CD4-positive, alpha-beta T cell treated with Interleukin-6 for 4 hours (primary cell): ENCODE measurements around the gene HERC2.
"Not testable (repeated sequence)": the region's sequence is repeated elsewhere in the genome, so short reads cannot be mapped to it uniquely, and the experiment has no call there.

Experiments used
- DNase-seq: peaks from one replicate; pipeline ENCODE4 v3.0.0-alpha.2; 2020; ENCODE audit warnings: mixed read lengths

The HERC2 gene

DNA sequence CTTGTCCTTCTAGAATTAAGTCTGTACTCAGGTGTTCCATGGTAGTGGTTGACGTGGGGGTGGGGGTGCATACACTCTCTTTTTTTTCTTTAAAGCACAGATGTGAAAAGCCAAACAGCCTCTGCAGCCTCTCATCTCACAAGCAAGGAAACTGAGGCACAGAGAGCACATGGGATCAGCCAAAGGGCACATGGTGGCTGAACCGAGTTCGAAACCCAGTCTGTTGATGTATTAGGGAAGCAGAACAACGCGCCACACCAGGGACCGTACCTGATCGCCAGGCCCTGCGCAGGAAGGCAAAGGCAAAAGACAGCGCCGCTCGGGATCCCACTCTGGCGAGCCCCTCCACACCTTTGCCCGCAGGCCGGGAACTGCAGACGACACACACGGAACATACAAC, 47.3 kb downstream of the HERC2 start:
- DNase-seq = no peak

GRCh38 chr15:28273873-28274610, 47.9 kb downstream of the HERC2 start:
- no peak for DNase-seq

- DNase-seq = no peak
These were observed 48.5 kb downstream of the HERC2 start for GRCh38 chr15:28273468-28273867.

GRCh38 chr15:28272587-28272986, 49.4 kb downstream of the HERC2 start:
- DNase-seq = no peak

- DNase-seq = no peak
These were observed 50.2 kb downstream of the HERC2 start for GRCh38 chr15:28271697-28272260.

- no peak for DNase-seq
These were observed 52.9 kb downstream of the HERC2 start for GRCh38 chr15:28269097-28269496.

DNA sequence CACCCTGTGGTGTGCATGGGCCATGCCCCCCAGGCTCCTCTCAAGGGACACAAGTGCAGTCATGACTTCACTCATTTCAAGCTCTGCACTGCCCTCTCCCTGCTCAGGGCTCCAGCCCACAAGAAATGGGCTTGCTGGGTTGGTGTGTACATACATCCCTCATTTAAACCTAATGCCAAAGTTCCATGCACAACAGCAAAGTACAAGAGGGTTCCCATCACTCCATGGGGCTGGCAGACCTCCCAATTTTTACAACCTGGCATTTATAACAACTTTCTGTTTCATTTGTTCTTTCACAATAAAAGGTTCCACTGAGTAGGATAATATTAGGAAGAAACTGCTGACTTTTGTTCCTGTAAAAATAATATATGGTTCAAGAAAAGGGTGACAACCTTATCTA, 54.3 kb downstream of the HERC2 start:
- no peak for DNase-seq

GRCh38 chr15:28265334-28266019, 56.5 kb downstream of the HERC2 start:
- DNase-seq = no peak

- DNase-seq = no peak
These were observed 57.8 kb downstream of the HERC2 start for GRCh38 chr15:28264166-28264565.

GRCh38 chr15:28262438-28262837, 59.5 kb downstream of the HERC2 start:
- DNase-seq = no peak

DNA sequence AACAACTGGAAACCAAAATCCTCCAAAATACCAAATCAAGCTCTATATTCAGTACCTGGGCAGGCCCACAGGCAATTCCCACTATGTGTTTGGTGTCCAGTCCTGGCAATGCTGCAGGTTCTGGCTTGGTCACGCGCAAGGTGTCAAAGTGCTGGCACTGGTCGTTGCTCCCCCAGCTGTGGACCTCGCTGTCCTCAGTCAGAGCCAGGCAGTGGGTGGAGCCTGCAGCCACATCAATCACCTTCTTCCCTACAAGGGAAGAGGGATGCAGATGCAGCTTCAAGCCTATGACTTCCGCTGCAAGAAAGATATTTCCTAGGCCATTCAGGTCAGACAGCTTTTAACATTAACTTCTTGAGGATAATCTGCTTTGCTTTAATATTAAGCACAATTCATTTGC, 61.3 kb downstream of the HERC2 start:
- DNase-seq = no peak

GRCh38 chr15:28260317-28260716, 61.7 kb downstream of the HERC2 start:
- no peak for DNase-seq

DNA sequence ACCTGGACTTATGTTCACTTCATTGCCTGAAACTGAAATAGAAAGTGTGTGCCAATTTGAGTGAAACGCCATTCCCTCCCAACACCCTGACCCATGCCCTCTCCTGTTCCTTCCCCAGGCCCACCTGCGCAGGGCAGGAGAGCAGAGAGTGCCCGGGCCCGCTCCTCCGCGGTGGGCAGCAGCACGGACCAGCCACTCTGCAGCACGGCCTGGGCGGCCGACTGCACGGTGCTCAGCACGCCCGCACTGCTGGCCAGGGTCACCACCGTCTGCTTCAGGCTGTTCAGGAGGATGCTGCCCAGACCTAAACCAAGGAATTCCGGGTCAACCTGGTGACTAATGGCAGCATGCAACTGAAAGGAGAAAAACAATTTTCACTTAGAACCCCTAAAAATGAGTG, 66.0 kb downstream of the HERC2 start:
- no peak for DNase-seq

DNA sequence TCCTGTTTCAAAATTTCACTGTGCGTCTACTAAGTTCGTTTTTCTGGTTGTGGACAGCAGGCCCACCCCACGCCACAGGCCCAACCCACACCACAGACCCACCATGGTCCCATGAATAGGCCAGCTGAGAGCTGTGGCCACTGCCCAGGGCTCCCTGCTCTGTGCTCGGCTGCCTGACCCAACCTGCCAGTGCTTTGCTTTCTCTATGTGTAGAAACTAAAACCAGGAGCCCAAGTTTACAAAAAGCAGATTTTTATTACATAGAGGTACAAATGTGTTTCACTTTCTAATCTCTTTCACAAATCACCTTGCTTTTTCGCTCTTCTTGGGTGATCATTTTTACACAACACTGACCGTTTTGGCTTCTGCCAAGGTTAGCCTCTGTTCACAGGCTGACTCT, 69.1 kb downstream of the HERC2 start:
- DNase-seq = no peak

- DNase-seq = no peak
These were observed 75.4 kb downstream of the HERC2 start for GRCh38 chr15:28246605-28247004.

- no peak for DNase-seq
These were observed 78.1 kb downstream of the HERC2 start for GRCh38 chr15:28243901-28244300.

GRCh38 chr15:28243399-28243798, 78.6 kb downstream of the HERC2 start:
- no peak for DNase-seq

DNA sequence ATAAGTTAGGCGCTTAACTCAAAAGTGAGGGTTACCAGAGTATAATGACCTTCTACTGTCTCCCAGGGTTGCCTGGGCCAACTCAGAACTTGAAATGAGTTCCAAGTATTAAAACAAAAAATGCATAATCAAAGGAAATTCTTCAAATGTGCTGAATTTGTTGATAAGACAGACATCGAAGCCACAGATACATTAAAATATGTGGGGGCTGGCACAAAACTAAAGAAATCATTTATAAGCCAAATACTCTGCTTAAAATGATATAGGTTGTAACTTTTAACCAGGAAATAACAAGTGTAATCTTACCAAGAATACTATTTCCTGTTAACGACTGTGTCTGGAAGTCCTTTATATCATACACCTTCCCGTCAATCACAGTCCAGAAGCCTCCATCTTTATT, 83.7 kb downstream of the HERC2 start:
- not testable (repeated sequence) for DNase-seq

DNA sequence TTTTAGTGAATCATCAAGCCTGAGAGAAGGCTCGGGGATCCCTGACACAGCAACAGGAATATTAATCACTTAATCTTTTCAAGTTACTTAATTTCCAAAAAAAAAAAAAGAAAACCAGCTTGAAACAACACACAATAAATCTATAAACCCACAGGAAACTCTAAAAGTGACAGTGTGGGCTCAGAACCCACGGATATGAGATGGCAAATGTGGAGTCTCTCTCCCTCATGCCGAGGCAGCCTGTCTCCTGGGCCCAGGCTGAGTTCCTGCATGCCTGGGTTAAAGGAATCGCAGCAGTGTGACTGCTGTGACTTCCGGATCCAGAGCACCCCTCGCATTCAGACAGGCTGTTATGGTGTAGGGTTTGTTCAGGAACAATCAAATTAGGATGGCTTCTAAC, 90.2 kb downstream of the HERC2 start:
- DNase-seq = not testable (repeated sequence)

DNA sequence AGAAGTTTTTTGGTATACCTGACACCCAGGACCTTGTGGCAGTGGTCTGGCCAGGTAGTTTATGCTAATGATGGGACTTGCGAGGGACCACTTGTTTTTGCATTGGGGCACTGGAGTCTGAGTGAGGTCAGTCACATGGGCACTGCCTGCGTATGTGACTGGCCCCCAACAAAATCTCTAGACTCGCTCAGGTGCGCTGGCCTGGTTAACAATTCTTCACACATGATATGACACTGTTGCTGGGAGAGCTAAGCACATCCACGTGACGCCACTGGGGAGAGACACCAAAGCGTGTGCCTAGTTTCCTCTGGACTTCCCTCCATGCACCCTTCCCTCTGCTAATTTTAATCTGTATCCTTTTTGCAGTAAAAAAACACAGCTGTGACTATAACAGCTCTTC, 90.6 kb downstream of the HERC2 start:
- DNase-seq = not testable (repeated sequence)

- DNase-seq = not testable (repeated sequence)
These were observed 92.9 kb downstream of the HERC2 start for GRCh38 chr15:28228990-28229640.

- DNase-seq = no peak
These were observed 93.9 kb downstream of the HERC2 start for GRCh38 chr15:28228096-28228495.

GRCh38 chr15:28227303-28227702, 94.7 kb downstream of the HERC2 start:
- DNase-seq = not testable (repeated sequence)

DNA sequence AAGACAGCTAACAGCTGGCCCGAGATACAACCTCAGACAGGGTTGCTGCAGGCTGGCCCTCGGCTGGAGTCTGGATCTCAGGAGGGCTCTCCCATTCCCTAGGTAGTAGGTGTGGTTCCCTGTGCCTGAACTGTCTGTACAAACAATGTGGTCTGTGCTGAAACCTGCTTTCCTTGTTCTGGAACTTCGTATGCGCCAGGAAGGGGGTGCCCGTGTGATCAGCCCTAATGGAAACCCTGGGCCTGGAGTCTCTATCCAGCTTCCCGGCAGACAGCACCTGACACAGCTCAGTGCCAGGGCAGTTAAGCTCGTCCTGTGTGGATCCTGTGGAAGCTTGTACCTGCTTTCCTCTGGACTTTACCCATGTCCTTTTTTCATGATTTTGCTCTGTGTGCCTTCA, 99.4 kb downstream of the HERC2 start:
- not testable (repeated sequence) for DNase-seq
